Pancreas (tissue), 10 donors: ENCODE results near the gene LRRC37A. TPM values are rescaled to one million over a fixed set of nuclear protein-coding genes. Genes with fewer than 3 reads are reported as not detected.
"Not testable (repeated sequence)": the region's sequence is repeated elsewhere in the genome, so short reads cannot be mapped to it uniquely, and the experiment has no call there.

Experiments
- ATAC-seq, 4 donors: fragments of 200-7000 bp; cut with Tn5 transposase; one replicate each; pipeline versions ENCODE4 v1.8.0 to v1.9.1; 2020; ENCODE audit warnings: mild to moderate bottlenecking in 4 of 4, moderate library complexity in 4 of 4
- DNase-seq, 6 donors: peaks; one replicate each; pipeline ENCODE4 v3.0.0-alpha.2; 2020
- FAIRE-seq: peaks from 2 replicates; lab custom pipeline; 2012; peaks lifted over from hg19 to GRCh38; lab: Jason Lieb, UNC
- H3K27ac ChIP-seq, 4 donors: fragments of 200-600 bp; sonication (generic); 1 replicate in 3 of 4; 2 replicates in 1 of 4; pipeline versions ENCODE4 v1.5.0 to v1.8.0; 2020
- H3K27me3 ChIP-seq, 4 donors: fragments of 200-600 bp; one replicate each; pipeline ENCODE4 v1.8.0; 2021
- H3K36me3 ChIP-seq, 3 donors: fragments of 200-600 bp; sonication (generic) in 1 of 3; one replicate each; pipeline versions ENCODE4 v1.5.0 to v1.8.0; 2020 to 2021
- H3K4me1 ChIP-seq, 3 donors: fragments of 200-600 bp; one replicate each; pipeline ENCODE4 v1.8.0; 2021
- H3K4me3 ChIP-seq, 4 donors: fragments of 200-600 bp; sonication (generic) in 2 of 4; one replicate each; pipeline versions ENCODE4 v1.5.0 to v1.8.0; 2020 to 2021
- H3K9me3 ChIP-seq, 4 donors: fragments of 200-600 bp; one replicate each; pipeline ENCODE4 v1.8.0; 2021
- CTCF ChIP-seq, 4 donors: fragments of 200-600 bp; sonication (generic) in 3 of 4; IDR thresholded peaks; one replicate each; pipeline versions ENCODE4 v1.5.0 to v1.8.0; 2021; ENCODE audit warnings: antibody characterized with exemption in 4 of 4
- WGBS, 2 donors: extraction: QIAGEN DNeasy Blood & Tissue Kit; methylation state at CpG; one replicate each; pipeline ENCODE4 v1.1.7; 2013; 5-methylcytosine and 5-hydroxymethylcytosine counted together
- intact Hi-C, 3 donors: fragments of 100-400 bp; cut with DNase I; formaldehyde crosslinking; loops; one replicate each; pipeline versions ENCODE4 v1.11.1 to v1.14.2; 2022
- polyA plus RNA-seq, 2 donors: library from polyadenylated mRNA; stranded (reverse); fragments of 200-250 nt; gene quantifications; one replicate each; pipeline ENCODE4 v1.2.3, GENCODE V29; 2013
- total RNA-seq, 6 donors: library from RNA; stranded (reverse); fragmentation: NEBNext Ultra II Directional in 4 of 6; extraction: Animal tissue kit (Norgen Biotek cat#: 25700) in 4 of 6; gene quantifications; one replicate each; pipeline versions ENCODE4 v1.2.1 to v1.2.4, GENCODE V29; 2021 to 2023
- donor health status: healthy with polysubstance abuse.
- donor health status: DM: no; HTN: no; CAD: no; lungs with moderate emphysema.
- donor health status: DM: no; HTN: no; CAD: no.
- donor health status: control.
- donor health status: control.
- donor health status: Bipolar disorder and iron deficiency.
- donor health status: DM: yes; HTN: yes; CAD: no.
- donor health status: DM: no; HTN: no; CAD: no.
- donor health status: DM: no; HTN: no; CAD: no.
- donor health status: DM: yes; HTN: yes; CAD: no.

LRRC37A gene
- total RNA-seq (1 to 10 TPM in 4 of 6 donors, under 1 TPM in 2; 0.58 to 2.9 (median 1.6) TPM), polyA plus RNA-seq (1 to 10 TPM; 1.1 to 1.6 TPM)

GRCh38 chr17:46294831-46295230 lies at the start of gene LRRC37A:
LRRC37A (plus strand) TSS chr17:46295131; CDS start chr17:46295134, 3 bp downstream.
- H3K27me3 ChIP-seq, H3K4me1 ChIP-seq, ATAC-seq, H3K9me3 ChIP-seq, H3K27ac ChIP-seq, H3K36me3 ChIP-seq, DNase-seq, H3K4me3 ChIP-seq, intact Hi-C loops, FAIRE-seq: not testable (repeated sequence)
- no CpG with 5 or more reads among the region's 16 CpGs for WGBS, 2 donors

GRCh38 chr17:46249153-46249552 lies 45.8 kb upstream of the LRRC37A start:
- H3K27me3 ChIP-seq, ATAC-seq, H3K4me3 ChIP-seq, FAIRE-seq, H3K27ac ChIP-seq, H3K4me1 ChIP-seq, DNase-seq, intact Hi-C loops, H3K36me3 ChIP-seq, H3K9me3 ChIP-seq: not testable (repeated sequence)
- 88 to 91% methylated on average over 3 of the region's 3 CpGs for WGBS, 2 donors

- not testable (repeated sequence) for ATAC-seq, H3K4me1 ChIP-seq
- peak in 1 of 6 donors; percentile 70 for DNase-seq
These were observed 42.1 kb upstream of the LRRC37A start for GRCh38 chr17:46252804-46253203.

GRCh38 chr17:46253722-46254121 lies 41.2 kb upstream of the LRRC37A start:
- DNase-seq = peak in 5 of 6 donors; percentile 42 to 83 (median 76)
- H3K4me3 ChIP-seq, intact Hi-C loops, H3K4me1 ChIP-seq, H3K36me3 ChIP-seq, FAIRE-seq, H3K9me3 ChIP-seq, H3K27ac ChIP-seq, H3K27me3 ChIP-seq: not testable (repeated sequence)
- ATAC-seq = peak; percentile 85 to 96 (median 90)
- peak; percentile 42 to 67 (median 64) for TF ChIP-seq CTCF (IDR thresholded peaks at IDR 0.05)
- WGBS, 2 donors = 25 to 33% methylated on average over 7 to 8 of the region's 8 CpGs

More at GRCh38 chr17:46252804-46253203, 42.1 kb upstream of the LRRC37A start:
- H3K27ac ChIP-seq, FAIRE-seq, H3K36me3 ChIP-seq, H3K9me3 ChIP-seq, H3K27me3 ChIP-seq, H3K4me3 ChIP-seq, intact Hi-C loops: not testable (repeated sequence)
- WGBS, 2 donors = 88 to 92% methylated on average over 21 to 23 of the region's 31 CpGs

GRCh38 chr17:46254215-46254614 lies 40.7 kb upstream of the LRRC37A start:
- ATAC-seq, H3K9me3 ChIP-seq, H3K4me3 ChIP-seq, H3K27me3 ChIP-seq, FAIRE-seq, H3K36me3 ChIP-seq, H3K4me1 ChIP-seq, intact Hi-C loops, DNase-seq, H3K27ac ChIP-seq: not testable (repeated sequence)
- 94 to 95% methylated on average over 3 to 5 of the region's 6 CpGs for WGBS, 2 donors

GRCh38 chr17:46256369-46256768 lies 38.6 kb upstream of the LRRC37A start:
- intact Hi-C loops = not testable (repeated sequence)

GRCh38 chr17:46259845-46260661 lies 34.9 kb upstream of the LRRC37A start:
- FAIRE-seq, H3K36me3 ChIP-seq, intact Hi-C loops, H3K9me3 ChIP-seq, H3K4me1 ChIP-seq, H3K27me3 ChIP-seq: not testable (repeated sequence)
- TF ChIP-seq CTCF (IDR thresholded peaks at IDR 0.05) = peak in 1 of 4 donors; percentile 9
- ATAC-seq (peak; percentile 75 to 86 (median 80)), DNase-seq (peak in 5 of 6 donors; percentile 55 to 78 (median 58))
- Histone ChIP-seq H3K4me3 (peak overlapping the region in 3 of 4 donors; percentile 7 to 44 (median 41)), H3K27ac (peak overlapping the region in 3 of 4 donors; percentile 46 to 53 (median 50))
- WGBS, 2 donors = 2 to 3% methylated on average over 32 to 36 of the region's 62 CpGs

More at GRCh38 chr17:46256369-46256768, 38.6 kb upstream of the LRRC37A start:
- not testable (repeated sequence) for H3K9me3 ChIP-seq, ATAC-seq, H3K36me3 ChIP-seq, H3K4me3 ChIP-seq, H3K4me1 ChIP-seq, H3K27ac ChIP-seq, DNase-seq, FAIRE-seq, H3K27me3 ChIP-seq
- WGBS, 2 donors = 93 to 96% methylated on average over 1 of the region's 1 CpG
